Measurements from ENCODE around the gene NAV3. TPM values are rescaled to one million over a fixed set of nuclear protein-coding genes. Genes with fewer than 3 reads are reported as not detected.

NAV3 gene
- total RNA-seq, 2 donors from 2014 or later = not detected

DNA sequence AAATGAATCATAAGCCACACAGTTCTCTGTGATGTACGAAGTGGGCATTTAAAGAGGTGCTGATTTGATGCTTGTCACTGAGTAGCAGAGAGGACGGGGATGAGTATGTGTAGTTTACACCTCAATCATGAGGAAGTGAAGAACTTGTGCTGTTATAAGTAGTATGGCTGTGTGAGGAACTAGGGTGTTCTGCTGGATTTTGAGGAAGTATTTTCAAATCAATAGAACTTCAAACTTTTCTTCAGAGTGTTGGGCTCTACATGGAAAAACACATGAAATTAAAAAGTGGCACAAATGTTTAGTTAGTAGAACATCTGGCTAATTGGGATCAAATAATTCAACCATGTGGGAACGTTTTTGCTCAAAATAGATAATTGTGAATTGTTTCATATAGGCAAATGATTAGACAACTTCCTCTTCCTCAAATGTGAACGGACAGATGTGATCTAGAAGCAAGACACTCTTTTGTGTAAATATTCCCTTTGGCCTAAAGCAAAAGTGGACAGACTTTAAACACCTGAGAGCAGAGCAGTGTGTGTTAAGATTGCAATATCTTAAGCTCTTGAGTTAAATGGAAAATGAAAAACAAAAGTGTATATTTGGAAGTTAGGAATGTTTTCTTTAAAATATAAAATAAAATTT lies 168.5 kb downstream of the NAV3 start:
- H3K27me3 Mint-ChIP-seq = no peaks in the 10 kb centered on the region
- H3K36me3 Mint-ChIP-seq (ENCODE audit: low read depth) = no peaks in the 10 kb centered on the region
- no peaks in the 10 kb centered on the region for H3K4me1 Mint-ChIP-seq
- H3K9me3 Mint-ChIP-seq = no peaks in the 10 kb centered on the region
- no peak for ATAC-seq (replicated peaks)
- H3K27ac Mint-ChIP-seq = no peak overlapping the region
- no peak overlapping the region for H3K4me3 Mint-ChIP-seq

DNA sequence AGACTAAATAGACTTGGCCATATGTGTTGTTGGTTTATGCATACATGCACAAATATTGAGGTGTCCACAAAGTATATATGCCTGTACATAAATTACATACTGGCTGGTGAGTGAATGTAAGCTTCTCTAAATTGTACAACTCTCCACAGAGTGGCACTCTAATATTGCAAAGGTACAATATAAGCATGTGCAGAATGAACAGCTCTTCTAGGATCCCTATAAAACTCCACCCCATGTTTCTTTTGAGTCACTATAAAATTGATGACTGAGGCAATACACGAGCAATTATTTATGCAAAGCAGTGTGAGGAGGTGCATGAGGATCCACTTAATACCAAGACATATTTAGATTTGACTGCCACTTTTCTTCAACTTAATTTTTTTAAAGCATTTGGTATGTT lies 172.2 kb downstream of the NAV3 start:
- Mint-ChIP-seq H3K9me3 (peaks cover 5% of the 10 kb centered on the region), H3K27ac (no peak overlapping the region), H3K27me3 (no peaks in the 10 kb centered on the region), H3K36me3 (ENCODE audit: low read depth) (no peaks in the 10 kb centered on the region), H3K4me1 (no peaks in the 10 kb centered on the region), H3K4me3 (no peak overlapping the region)
- no peak for ATAC-seq (replicated peaks)

DNA sequence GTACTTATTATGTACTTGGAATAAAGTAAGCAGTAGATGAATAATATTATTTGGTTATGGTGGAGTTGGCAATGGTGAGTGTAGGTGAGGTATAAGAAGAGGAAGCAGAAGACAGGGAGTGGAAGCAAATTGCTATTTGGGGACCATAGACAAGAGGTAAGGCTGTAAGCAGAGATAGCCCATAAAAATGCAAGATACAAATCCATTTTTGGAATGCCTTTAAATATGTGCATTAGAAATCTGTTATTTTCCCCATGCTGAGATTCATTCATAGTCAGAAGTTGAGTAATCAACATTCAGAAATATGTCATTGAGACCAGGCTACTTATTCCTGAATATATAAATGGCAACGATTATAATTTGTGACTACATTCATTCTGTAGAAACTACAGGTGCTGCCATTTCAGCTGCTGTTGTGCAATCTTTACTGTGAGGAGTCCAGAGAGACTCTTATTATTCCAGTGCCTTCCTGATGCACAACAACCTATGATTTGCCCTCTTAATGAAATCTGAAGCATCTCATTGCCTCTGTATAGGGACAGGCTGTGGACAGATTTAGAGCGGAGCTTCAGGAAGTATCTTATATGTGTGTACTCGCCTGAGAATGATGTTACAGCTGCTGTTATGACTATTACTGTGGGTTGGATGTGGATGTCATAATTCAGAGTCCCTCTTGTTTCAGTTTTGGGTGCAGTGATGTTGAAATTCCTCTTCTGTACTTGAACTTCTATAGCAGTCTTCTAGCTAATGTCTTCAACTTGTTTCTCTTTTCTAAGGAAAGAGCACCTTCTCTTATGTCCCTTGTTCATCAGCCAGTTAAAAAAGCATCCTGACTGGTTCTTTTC lies 173.8 kb downstream of the NAV3 start:
- H3K27ac Mint-ChIP-seq = no peak overlapping the region
- H3K9me3 Mint-ChIP-seq = peaks cover 5% of the 10 kb centered on the region
- H3K4me1 Mint-ChIP-seq = no peaks in the 10 kb centered on the region
- H3K4me3 Mint-ChIP-seq = no peak overlapping the region
- H3K27me3 Mint-ChIP-seq = no peaks in the 10 kb centered on the region
- no peak for ATAC-seq (replicated peaks)
- no peaks in the 10 kb centered on the region for H3K36me3 Mint-ChIP-seq (ENCODE audit: low read depth)

DNA sequence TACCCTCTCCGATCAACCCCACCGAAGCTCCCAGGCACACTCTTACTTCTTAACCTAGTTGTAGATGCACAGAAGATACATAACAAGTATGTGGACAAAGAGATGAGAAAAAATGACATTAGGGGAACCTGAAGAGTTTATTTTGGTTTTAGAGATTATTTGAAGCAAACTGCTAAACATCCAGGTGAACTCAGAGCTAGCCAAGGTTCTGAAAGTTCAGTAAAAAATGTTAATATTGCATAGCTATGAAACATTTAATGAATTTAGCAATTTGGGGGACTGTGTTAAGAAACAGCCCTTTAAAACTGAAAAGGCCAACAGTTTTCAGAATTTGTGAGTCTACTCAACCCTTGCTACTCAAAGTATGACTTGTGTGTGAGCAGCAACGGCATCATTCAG lies 174.4 kb downstream of the NAV3 start:
- Mint-ChIP-seq H3K27ac (no peak overlapping the region), H3K4me1 (no peaks in the 10 kb centered on the region), H3K36me3 (ENCODE audit: low read depth) (no peaks in the 10 kb centered on the region), H3K27me3 (no peaks in the 10 kb centered on the region), H3K4me3 (no peak overlapping the region), H3K9me3 (peaks cover 5% of the 10 kb centered on the region)
- no peak for ATAC-seq (replicated peaks)

DNA sequence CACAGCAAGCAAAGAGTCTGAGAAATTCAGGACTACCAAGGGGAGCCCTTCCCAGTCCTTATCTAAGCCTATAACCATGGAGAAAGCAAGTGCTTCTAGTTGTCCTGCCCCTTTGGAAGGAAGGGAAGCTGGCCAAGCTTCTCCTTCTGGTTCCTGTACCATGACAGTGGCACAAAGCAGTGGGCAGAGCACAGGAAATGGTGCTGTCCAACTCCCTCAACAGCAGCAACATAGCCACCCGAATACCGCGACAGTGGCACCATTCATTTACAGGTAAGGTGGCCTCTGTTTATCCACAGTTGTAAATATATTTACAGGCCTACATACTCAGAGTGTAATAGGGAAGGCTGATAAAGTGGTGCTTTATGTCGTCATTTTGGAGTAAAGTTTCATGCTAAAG lies 176.5 kb downstream of the NAV3 start:
- Mint-ChIP-seq H3K4me3 (no peak overlapping the region), H3K4me1 (no peaks in the 10 kb centered on the region), H3K36me3 (ENCODE audit: low read depth) (no peaks in the 10 kb centered on the region), H3K9me3 (peaks cover 5% of the 10 kb centered on the region), H3K27me3 (no peaks in the 10 kb centered on the region), H3K27ac (no peak overlapping the region)
- no peak for ATAC-seq (replicated peaks)

DNA sequence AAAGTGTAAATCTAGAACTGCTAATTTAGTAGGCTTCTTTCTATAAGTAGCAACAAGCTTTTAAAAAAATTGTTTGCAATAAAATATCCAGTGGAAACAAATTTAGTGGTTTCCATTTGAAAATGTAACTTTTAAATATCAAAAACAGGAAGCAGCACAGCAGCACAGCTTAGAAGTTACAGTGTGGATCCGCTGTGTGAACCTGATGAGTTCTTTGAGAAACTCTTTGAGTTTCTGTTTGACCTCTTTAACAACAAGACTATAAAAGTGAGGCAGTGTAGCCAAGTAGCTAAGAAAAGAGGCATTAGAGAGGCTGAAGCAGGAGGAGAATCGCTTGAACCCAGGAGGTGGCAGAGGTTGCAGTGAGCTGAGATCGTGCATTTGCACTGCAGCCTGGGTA lies 178.3 kb downstream of the NAV3 start:
- Mint-ChIP-seq H3K27me3 (no peaks in the 10 kb centered on the region), H3K4me1 (no peaks in the 10 kb centered on the region), H3K36me3 (ENCODE audit: low read depth) (no peaks in the 10 kb centered on the region), H3K27ac (no peak overlapping the region), H3K9me3 (peaks cover 11% of the 10 kb centered on the region), H3K4me3 (no peak overlapping the region)
- no peak for ATAC-seq (replicated peaks)

DNA sequence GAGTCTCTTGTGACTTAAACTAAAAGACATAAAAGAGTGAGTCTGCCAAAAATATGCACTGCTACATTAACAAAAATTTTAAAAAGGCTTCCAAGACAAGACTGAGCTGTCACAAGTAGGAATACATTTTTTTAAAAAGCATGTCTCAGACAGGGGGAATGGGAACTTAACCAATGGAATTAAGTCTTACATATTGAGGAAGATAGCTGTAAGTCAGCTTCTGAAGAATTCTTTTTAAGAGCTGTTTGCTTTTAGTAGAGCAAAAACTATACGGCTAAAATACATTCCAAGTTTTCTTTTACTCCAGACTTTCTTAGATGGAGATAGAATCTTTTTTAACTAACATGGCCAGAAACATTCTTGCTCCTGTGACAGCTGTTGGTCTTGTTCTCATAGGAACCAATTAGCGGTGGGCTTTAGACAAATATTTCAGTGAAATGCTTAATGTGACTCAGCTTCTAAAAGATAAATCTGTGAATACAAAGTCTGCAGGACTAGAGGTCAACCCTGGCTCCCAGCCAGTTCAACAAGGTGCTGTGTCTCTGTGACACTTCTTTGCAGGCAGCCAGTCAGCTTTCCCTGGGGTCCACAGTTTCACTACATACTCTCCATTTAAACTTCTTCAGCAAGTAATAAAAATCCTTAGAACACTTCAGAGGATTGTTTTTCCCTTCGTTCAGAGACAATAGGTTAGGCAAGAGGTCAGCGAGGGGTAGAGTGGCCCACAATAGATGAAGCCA lies 187.6 kb downstream of the NAV3 start:
- Mint-ChIP-seq H3K9me3 (no peaks in the 10 kb centered on the region), H3K27ac (no peak overlapping the region), H3K27me3 (no peaks in the 10 kb centered on the region), H3K4me3 (no peak overlapping the region), H3K36me3 (ENCODE audit: low read depth) (no peaks in the 10 kb centered on the region), H3K4me1 (no peaks in the 10 kb centered on the region)
- ATAC-seq (replicated peaks) = no peak

DNA sequence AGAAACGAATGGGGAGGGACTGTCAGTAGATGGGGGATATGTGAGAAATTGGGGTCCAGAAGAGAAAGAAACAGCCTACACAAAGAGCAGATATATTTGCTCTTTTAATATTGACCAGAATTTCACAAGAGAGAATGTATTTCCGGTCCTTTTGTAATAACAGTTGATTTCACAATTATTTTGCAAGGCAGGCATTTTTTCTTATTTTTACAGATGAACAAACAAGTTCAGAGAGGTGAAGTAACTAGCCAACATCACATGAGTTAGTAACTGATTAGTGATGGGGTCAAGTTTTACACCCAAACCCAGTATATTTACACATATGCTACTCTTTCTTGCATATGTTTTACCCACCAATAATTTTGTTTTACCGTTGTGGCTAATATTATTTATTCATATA lies 188.2 kb downstream of the NAV3 start:
- Mint-ChIP-seq H3K9me3 (no peaks in the 10 kb centered on the region), H3K36me3 (ENCODE audit: low read depth) (no peaks in the 10 kb centered on the region), H3K27me3 (no peaks in the 10 kb centered on the region), H3K27ac (no peak overlapping the region), H3K4me3 (no peak overlapping the region), H3K4me1 (no peaks in the 10 kb centered on the region)
- ATAC-seq (replicated peaks) = no peak

DNA sequence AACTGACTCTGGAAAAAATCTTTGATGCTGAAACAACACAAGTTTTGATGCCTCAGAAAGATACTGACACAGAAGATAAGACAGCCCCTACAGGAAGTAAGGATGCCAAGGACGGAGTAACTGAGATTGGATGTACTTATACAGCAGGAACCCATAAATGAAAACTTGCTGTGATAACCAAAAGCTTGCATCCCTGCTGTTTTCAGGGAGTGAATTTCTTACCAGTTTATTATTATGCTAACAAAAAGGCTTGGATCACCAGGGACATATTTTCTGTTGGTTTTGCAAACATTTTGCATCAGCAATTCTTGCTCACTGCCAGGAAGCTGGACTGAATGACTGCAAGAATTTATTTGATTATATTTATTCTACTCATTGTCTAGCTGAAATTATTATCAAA lies 197.7 kb downstream of the NAV3 start:
- Mint-ChIP-seq H3K4me1 (no peaks in the 10 kb centered on the region), H3K27ac (no peak overlapping the region), H3K27me3 (no peaks in the 10 kb centered on the region), H3K4me3 (no peak overlapping the region), H3K9me3 (peaks cover 3% of the 10 kb centered on the region), H3K36me3 (ENCODE audit: low read depth) (no peaks in the 10 kb centered on the region)
- no peak for ATAC-seq (replicated peaks)

DNA sequence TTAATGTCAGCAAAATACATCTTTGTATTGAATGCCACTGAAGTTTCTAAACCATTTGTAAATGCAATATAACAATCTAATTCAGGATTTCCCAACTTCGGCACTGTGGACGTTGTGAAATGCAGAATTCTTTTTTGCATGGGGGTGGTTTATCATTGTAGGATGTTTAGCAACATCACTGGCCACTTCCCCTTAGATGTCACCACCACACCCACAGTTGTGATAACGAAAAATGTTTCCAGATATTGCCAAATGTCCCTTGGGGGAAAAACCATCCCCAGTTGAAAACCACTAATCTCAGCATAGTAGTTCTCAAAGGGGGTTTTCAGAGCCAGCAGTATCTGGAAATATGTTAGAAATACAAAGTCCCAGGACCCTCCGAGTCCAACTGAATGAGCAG lies 203.3 kb downstream of the NAV3 start:
- no peak overlapping the region for H3K27ac Mint-ChIP-seq
- H3K4me1 Mint-ChIP-seq = no peaks in the 10 kb centered on the region
- no peak overlapping the region for H3K4me3 Mint-ChIP-seq
- H3K9me3 Mint-ChIP-seq = peaks cover 5% of the 10 kb centered on the region
- no peaks in the 10 kb centered on the region for H3K27me3 Mint-ChIP-seq
- ATAC-seq (replicated peaks) = no peak
- no peaks in the 10 kb centered on the region for H3K36me3 Mint-ChIP-seq (ENCODE audit: low read depth)

DNA sequence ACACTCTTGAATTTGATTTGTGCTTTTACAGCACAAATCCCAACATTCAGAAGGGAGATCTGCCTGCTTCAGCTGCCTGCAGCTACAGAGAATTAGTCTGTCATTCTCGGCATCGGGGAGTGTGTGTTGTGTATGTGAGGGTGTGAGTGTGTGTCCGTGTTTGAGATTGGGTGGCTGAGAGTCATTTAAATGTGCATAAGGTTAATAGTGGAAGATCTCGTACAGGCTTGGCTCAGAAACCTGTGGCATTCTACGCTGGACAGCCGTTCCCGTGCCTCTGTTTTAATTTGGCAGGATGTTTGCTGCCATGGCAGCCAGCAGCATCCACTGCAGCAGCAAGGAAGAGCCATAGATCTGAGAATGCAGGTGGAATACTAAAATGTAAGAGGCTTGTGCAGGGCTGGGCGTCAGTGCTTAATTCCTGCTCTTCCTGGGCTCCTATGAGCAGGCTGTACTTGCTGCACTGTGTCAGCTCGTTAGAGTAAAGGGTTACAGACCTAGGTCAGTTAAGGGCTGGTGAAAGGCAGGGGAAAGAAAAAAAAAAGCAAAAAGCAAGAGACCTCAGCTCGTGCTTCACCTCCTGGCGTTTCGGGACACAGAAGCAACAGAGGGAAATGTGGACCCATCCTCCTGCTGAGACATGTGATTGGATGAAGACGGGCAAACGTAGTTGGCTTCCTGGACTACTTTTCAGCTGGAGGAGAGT lies 205.4 kb downstream of the NAV3 start:
- Mint-ChIP-seq H3K36me3 (ENCODE audit: low read depth) (no peaks in the 10 kb centered on the region), H3K9me3 (peaks cover 5% of the 10 kb centered on the region), H3K4me1 (no peaks in the 10 kb centered on the region), H3K27ac (no peak overlapping the region), H3K4me3 (no peak overlapping the region), H3K27me3 (no peaks in the 10 kb centered on the region)
- ATAC-seq (replicated peaks) = no peak

DNA sequence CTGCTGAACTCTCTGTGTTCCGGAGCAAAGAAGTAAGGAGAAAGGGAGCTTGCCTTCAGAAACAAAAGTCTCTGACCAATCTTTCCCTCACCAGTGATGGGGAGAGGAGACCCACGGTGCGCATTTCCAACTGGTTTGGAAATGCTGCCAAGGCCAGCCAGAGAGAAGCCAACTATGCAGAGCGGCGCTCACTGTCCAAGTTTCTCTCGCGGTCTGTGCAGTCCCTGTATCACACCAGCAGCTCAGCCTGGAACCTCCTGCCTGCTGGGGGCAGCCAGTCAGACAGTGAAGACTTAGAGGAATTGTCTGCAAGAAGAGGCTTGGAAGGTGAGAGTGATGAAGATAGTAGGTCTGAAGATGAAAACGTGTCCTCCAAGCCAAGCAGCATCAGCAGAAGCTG lies 206.2 kb downstream of the NAV3 start:
- Mint-ChIP-seq H3K4me3 (no peak overlapping the region), H3K27ac (no peak overlapping the region), H3K36me3 (ENCODE audit: low read depth) (no peaks in the 10 kb centered on the region), H3K9me3 (peaks cover 7% of the 10 kb centered on the region), H3K27me3 (no peaks in the 10 kb centered on the region), H3K4me1 (no peaks in the 10 kb centered on the region)
- ATAC-seq (replicated peaks) = no peak

DNA sequence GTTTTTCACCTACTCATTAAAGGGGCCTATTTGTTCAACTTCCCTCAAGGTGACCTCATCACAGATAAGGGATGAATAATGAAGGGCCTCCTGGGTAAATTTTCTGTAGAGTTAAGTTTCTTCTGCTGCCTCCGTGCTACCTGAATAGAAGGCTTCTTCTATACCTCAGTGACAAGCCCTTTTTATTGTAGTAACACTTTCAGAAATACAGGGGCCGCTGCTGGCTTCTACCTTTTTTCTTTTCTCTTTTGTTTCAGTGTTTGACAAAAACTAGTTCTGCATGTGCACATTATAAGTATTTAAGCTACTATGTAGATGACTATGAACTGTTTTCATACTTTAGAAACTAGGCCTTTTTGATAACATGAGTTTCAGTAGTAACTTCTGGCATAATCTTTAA lies 207.0 kb downstream of the NAV3 start:
- no peaks in the 10 kb centered on the region for H3K27me3 Mint-ChIP-seq
- ATAC-seq (replicated peaks) = no peak
- H3K27ac Mint-ChIP-seq = no peak overlapping the region

DNA sequence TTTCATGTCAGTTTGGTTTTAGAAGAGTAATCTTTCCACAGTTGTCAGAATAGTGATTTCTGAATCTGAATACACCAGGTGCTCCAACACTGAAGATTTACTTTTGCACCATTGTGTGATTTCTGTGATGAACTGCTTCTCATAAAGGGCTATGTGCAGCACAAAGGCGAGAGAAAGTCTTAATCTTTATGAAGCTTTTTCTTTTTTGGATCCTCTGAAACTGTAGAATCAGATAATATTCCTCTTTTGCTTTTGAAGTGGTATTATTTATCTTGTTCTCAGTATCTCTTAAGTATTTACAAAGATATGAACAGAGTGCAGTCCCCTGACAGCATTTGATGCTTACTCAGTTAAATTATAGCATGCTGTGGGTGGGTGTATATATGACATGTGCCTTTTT lies 207.8 kb downstream of the NAV3 start:
- ATAC-seq (replicated peaks) = no peak
- Mint-ChIP-seq H3K4me1 (no peaks in the 10 kb centered on the region), H3K27me3 (no peaks in the 10 kb centered on the region), H3K36me3 (ENCODE audit: low read depth) (no peaks in the 10 kb centered on the region), H3K27ac (no peak overlapping the region), H3K4me3 (no peak overlapping the region), H3K9me3 (peaks cover 10% of the 10 kb centered on the region)

More for the DNA sequence above, 207.0 kb downstream of the NAV3 start:
- H3K4me1 Mint-ChIP-seq = no peaks in the 10 kb centered on the region
- H3K4me3 Mint-ChIP-seq = no peak overlapping the region
- H3K9me3 Mint-ChIP-seq = peaks cover 10% of the 10 kb centered on the region
- H3K36me3 Mint-ChIP-seq (ENCODE audit: low read depth) = no peaks in the 10 kb centered on the region

All from activated T-helper 17 cell treated with anti-CD3 and anti-CD28 coated beads, Interleukin-2, amount 50 U/mL, for 72 hours (primary cell).